GM19455 (cell line): ENCODE measurements around the gene MYH9.

ENCODE experiments used
- ATAC-seq: cut with Tn5 transposase; IDR thresholded peaks from one replicate; pipeline ENCODE4 v1.9.1; 2021; ENCODE audit not compliant: unreplicated experiment

Gene MYH9

GRCh38 chr22:36351921-36352802 lies 35.6 kb downstream of the MYH9 start:
- ATAC-seq, result no peak

- ATAC-seq, result no peak
Observed at GRCh38 chr22:36350751-36351594, 36.8 kb downstream of the MYH9 start.

- ATAC-seq, result no peak
Observed at GRCh38 chr22:36349726-36350125, 38.0 kb downstream of the MYH9 start.

- no peak for ATAC-seq
Observed at GRCh38 chr22:36348760-36349159, 39.0 kb downstream of the MYH9 start.

- no peak for ATAC-seq
Observed at GRCh38 chr22:36347094-36347493, 40.7 kb downstream of the MYH9 start.

GRCh38 chr22:36344106-36344827 lies 43.5 kb downstream of the MYH9 start:
- no peak for ATAC-seq

GRCh38 chr22:36343720-36344105 lies 44.1 kb downstream of the MYH9 start:
- ATAC-seq, result no peak

GRCh38 chr22:36343070-36343719 lies 44.6 kb downstream of the MYH9 start:
- no peak for ATAC-seq

- no peak for ATAC-seq
Observed at GRCh38 chr22:36341640-36342041, 46.1 kb downstream of the MYH9 start.

- no peak for ATAC-seq
Observed at GRCh38 chr22:36340621-36341020, 47.1 kb downstream of the MYH9 start.

- ATAC-seq, result no peak
Observed at GRCh38 chr22:36339171-36340065, 48.3 kb downstream of the MYH9 start.

GRCh38 chr22:36337365-36338130 lies 50.2 kb downstream of the MYH9 start:
- ATAC-seq, result no peak

- ATAC-seq, result no peak
Observed at GRCh38 chr22:36336246-36337182, 51.3 kb downstream of the MYH9 start.

GRCh38 chr22:36335621-36336020 lies 52.1 kb downstream of the MYH9 start:
- ATAC-seq, result no peak

- ATAC-seq, result no peak
Observed at GRCh38 chr22:36334821-36335603, 52.8 kb downstream of the MYH9 start.

GRCh38 chr22:36334081-36334820 lies 53.5 kb downstream of the MYH9 start:
- no peak for ATAC-seq

- ATAC-seq, result no peak
Observed at GRCh38 chr22:36333644-36334043, 54.1 kb downstream of the MYH9 start.
